HepG2 (cell line): ENCODE data around the gene EMILIN3. TPM values are rescaled to one million over a fixed set of nuclear protein-coding genes. Genes with fewer than 3 reads are reported as not detected.

ENCODE experiments used
- ARNT2 ChIP-seq: sonication (generic); formaldehyde crosslinking; IDR thresholded peaks from 2 replicates; pipeline ENCODE4 v1.8.0; 2022; ENCODE audit warnings: mild to moderate bottlenecking, low read depth, missing genetic modification reagents, moderate library complexity
- ATRX ChIP-seq: sonication (generic); formaldehyde crosslinking; IDR thresholded peaks from 2 replicates; pipeline ENCODE4 v1.4.0; 2020; ENCODE audit warnings: missing genetic modification reagents, borderline replicate concordance
- CC2D1A ChIP-seq: sonication (generic); formaldehyde crosslinking; IDR thresholded peaks from 2 replicates; pipeline ENCODE4 v1.8.1; 2023; ENCODE audit warnings: mild to moderate bottlenecking, missing genetic modification reagents
- FIP1L1 ChIP-seq: fragments of 200-400 bp; formaldehyde crosslinking; IDR thresholded peaks from 2 replicates; pipeline ENCODE4 v1.6.1; 2018; ENCODE audit warnings: low read depth, mild to moderate bottlenecking, low read length, moderate library complexity, borderline replicate concordance; ENCODE audit not compliant: insufficient read depth
- ISX ChIP-seq: sonication (generic); formaldehyde crosslinking; conservative IDR thresholded peaks from 2 replicates; pipeline ENCODE4 v1.5.0; 2020; ENCODE audit warnings: missing genetic modification reagents
- MED1 ChIP-seq: sonication (generic); formaldehyde crosslinking; IDR thresholded peaks from 2 replicates; pipeline ENCODE4 v1.4.0; 2020; ENCODE audit warnings: missing genetic modification reagents
- NFRKB ChIP-seq: fragments of 450-650 bp; IDR thresholded peaks from 2 replicates; pipeline ENCODE4 v1.6.1; 2017
- SOX13 ChIP-seq, 3 experiments: fragments of 450-650 bp in 1 of 3; sonication (generic) in 1 of 3; formaldehyde crosslinking in 1 of 3; IDR thresholded peaks in 2 of 3; conservative IDR thresholded peaks in 1 of 3; 2 replicates each; pipeline versions ENCODE4 v1.5.0 to v1.6.1; 2016 to 2020; ENCODE audit warnings: antibody characterized with exemption in 1 of 3, mild to moderate bottlenecking in 1 of 3, missing compliant biosample characterization in 1 of 3, missing genetic modification reagents in 1 of 3, moderate library complexity in 1 of 3
- SP140L ChIP-seq: sonication (generic); formaldehyde crosslinking; IDR thresholded peaks from 2 replicates; pipeline ENCODE4 v1.4.0; 2020; ENCODE audit warnings: missing genetic modification reagents, borderline replicate concordance
- THYN1 ChIP-seq: sonication (generic); formaldehyde crosslinking; IDR thresholded peaks from 2 replicates; pipeline ENCODE4 v1.8.1; 2023; ENCODE audit warnings: low read depth, mild to moderate bottlenecking, moderate library complexity, missing genetic modification reagents, borderline replicate concordance
- ZBTB20 ChIP-seq: sonication (generic); formaldehyde crosslinking; IDR thresholded peaks from 2 replicates; pipeline ENCODE4 v1.8.1; 2023; ENCODE audit warnings: missing genetic modification reagents, low read depth, mild to moderate bottlenecking, borderline replicate concordance
- ZMYM4 ChIP-seq: sonication (generic); formaldehyde crosslinking; IDR thresholded peaks from 2 replicates; pipeline ENCODE4 v1.8.1; 2023; ENCODE audit warnings: mild to moderate bottlenecking, missing genetic modification reagents
- ZNF256 ChIP-seq: sonication (generic); formaldehyde crosslinking; conservative IDR thresholded peaks from 2 replicates; pipeline ENCODE4 v1.4.0; 2020; ENCODE audit warnings: missing genetic modification reagents
- ZNF547 ChIP-seq: sonication (generic); formaldehyde crosslinking; IDR thresholded peaks from 2 replicates; pipeline ENCODE4 v1.5.1; 2020; ENCODE audit warnings: mild to moderate bottlenecking, missing genetic modification reagents
- ZNF552 ChIP-seq: sonication (generic); formaldehyde crosslinking; IDR thresholded peaks from 2 replicates; pipeline ENCODE4 v1.9.0; 2022; ENCODE audit warnings: missing genetic modification reagents, mild to moderate bottlenecking, borderline replicate concordance
- polyA plus RNA-seq, 8 experiments: library from polyadenylated mRNA; depleted of rRNA in 3 of 8; stranded (reverse) in 7 of 8; unstranded in 1 of 8; fragments of >200 nt; fragmentation: Illumina TruSeq in 4 of 8; extraction: Trizol in 4 of 8; gene quantifications; 2 replicates each; pipeline versions ENCODE4 v1.2.1 to v1.2.3, GENCODE V29; 2011 to 2016; ENCODE audit warnings: low read depth in 4 of 8, missing spikeins in 1 of 8, mixed read lengths in 1 of 8; ENCODE audit not compliant: insufficient read depth in 1 of 8
- total RNA-seq, 5 experiments: library from RNA; depleted of rRNA; stranded (reverse); fragments of >200 nt; fragmentation: Illumina TruSeq; extraction: Trizol; gene quantifications; 2 replicates each; pipeline ENCODE4 v1.2.3, GENCODE V29; 2016; ENCODE audit warnings: low read depth in 1 of 5
- TF ChIP-seq, protein P1 (sequence below), 2 experiments: fragments of 450-650 bp in 1 of 2; sonication (generic) in 1 of 2; formaldehyde crosslinking in 1 of 2; IDR thresholded peaks; 2 replicates each; pipeline versions ENCODE4 v1.6.1 to v1.8.0; 2016 to 2022; ENCODE audit warnings: antibody characterized with exemption in 1 of 2, mild to moderate bottlenecking in 1 of 2, missing genetic modification reagents in 1 of 2
- TF ChIP-seq, protein P2 (sequence below): sonication (generic); formaldehyde crosslinking; IDR thresholded peaks from 2 replicates; pipeline ENCODE4 v1.4.0; 2020; ENCODE audit warnings: missing genetic modification reagents, borderline replicate concordance

Gene EMILIN3
- total and polyA plus RNA-seq, 2 of the 13 experiments (the other 11 are each of a cell fraction or from before 2014, with no cell fraction given), result 0.25 to 0.29 TPM

GRCh38 chr20:41340327-41341055 lies 26.1 kb downstream of the EMILIN3 start, which contains the start of gene LPIN3 (continued):
- TF ChIP-seq ZMYM4 (peak; percentile 56), SP140L (CRISPR knock-in tag) (no peak), CC2D1A (CRISPR knock-in tag) (no peak), THYN1 (CRISPR knock-in tag) (no peak), ZNF547 (CRISPR knock-in tag) (no peak), ISX (CRISPR knock-in tag) (no peak), ZNF552 (CRISPR knock-in tag) (peak; percentile 25; the same call in 1 of the 2 replicates), ZNF256 (no peak), SOX13 (IDR thresholded peaks at IDR 0.05) (no peak), SOX13 (CRISPR knock-in tag; conservative IDR thresholded peaks at IDR 0.05 in 1 of 2, IDR thresholded peaks at IDR 0.05 in 1 of 2) (peak in 1 of 2 experiments; percentile 43; a peak in 1 of 4 replicates), NFRKB (no peak), ZBTB20 (CRISPR knock-in tag) (peak; percentile 6; the same call in 1 of the 2 replicates), ATRX (CRISPR knock-in tag) (no peak), ARNT2 (CRISPR knock-in tag) (0 out of 2 replicates have a peak, but pooled peaks have one; percentile 63), MED1 (0 out of 2 replicates have a peak, but pooled peaks have one; percentile 11), FIP1L1 (no peak)
- TF ChIP-seq, protein P1, sequence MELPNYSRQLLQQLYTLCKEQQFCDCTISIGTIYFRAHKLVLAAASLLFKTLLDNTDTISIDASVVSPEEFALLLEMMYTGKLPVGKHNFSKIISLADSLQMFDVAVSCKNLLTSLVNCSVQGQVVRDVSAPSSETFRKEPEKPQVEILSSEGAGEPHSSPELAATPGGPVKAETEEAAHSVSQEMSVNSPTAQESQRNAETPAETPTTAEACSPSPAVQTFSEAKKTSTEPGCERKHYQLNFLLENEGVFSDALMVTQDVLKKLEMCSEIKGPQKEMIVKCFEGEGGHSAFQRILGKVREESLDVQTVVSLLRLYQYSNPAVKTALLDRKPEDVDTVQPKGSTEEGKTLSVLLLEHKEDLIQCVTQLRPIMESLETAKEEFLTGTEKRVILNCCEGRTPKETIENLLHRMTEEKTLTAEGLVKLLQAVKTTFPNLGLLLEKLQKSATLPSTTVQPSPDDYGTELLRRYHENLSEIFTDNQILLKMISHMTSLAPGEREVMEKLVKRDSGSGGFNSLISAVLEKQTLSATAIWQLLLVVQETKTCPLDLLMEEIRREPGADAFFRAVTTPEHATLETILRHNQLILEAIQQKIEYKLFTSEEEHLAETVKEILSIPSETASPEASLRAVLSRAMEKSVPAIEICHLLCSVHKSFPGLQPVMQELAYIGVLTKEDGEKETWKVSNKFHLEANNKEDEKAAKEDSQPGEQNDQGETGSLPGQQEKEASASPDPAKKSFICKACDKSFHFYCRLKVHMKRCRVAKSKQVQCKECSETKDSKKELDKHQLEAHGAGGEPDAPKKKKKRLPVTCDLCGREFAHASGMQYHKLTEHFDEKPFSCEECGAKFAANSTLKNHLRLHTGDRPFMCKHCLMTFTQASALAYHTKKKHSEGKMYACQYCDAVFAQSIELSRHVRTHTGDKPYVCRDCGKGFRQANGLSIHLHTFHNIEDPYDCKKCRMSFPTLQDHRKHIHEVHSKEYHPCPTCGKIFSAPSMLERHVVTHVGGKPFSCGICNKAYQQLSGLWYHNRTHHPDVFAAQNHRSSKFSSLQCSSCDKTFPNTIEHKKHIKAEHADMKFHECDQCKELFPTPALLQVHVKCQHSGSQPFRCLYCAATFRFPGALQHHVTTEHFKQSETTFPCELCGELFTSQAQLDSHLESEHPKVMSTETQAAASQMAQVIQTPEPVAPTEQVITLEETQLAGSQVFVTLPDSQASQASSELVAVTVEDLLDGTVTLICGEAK (IDR thresholded peaks at IDR 0.05), result no peak
- TF ChIP-seq, protein P1 (CRISPR knock-in tag; IDR thresholded peaks at IDR 0.05), result peak; percentile 65
- TF ChIP-seq, protein P2, sequence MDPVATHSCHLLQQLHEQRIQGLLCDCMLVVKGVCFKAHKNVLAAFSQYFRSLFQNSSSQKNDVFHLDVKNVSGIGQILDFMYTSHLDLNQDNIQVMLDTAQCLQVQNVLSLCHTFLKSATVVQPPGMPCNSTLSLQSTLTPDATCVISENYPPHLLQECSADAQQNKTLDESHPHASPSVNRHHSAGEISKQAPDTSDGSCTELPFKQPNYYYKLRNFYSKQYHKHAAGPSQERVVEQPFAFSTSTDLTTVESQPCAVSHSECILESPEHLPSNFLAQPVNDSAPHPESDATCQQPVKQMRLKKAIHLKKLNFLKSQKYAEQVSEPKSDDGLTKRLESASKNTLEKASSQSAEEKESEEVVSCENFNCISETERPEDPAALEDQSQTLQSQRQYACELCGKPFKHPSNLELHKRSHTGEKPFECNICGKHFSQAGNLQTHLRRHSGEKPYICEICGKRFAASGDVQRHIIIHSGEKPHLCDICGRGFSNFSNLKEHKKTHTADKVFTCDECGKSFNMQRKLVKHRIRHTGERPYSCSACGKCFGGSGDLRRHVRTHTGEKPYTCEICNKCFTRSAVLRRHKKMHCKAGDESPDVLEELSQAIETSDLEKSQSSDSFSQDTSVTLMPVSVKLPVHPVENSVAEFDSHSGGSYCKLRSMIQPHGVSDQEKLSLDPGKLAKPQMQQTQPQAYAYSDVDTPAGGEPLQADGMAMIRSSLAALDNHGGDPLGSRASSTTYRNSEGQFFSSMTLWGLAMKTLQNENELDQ (CRISPR knock-in tag), result peak; percentile 63; the same call in 1 of the 2 replicates
